CD4-positive, alpha-beta T cell treated with Interleukin-4 for 4 hours (primary cell): ENCODE data around the gene GNAT1.

Source experiments
- DNase-seq: peaks from one replicate; pipeline ENCODE4 v3.0.0-alpha.2; 2020

Gene GNAT1

GRCh38 chr3:50163572-50164455 lies 27.6 kb upstream of the GNAT1 start:
- no peak for DNase-seq

- no peak for DNase-seq
Observed at GRCh38 chr3:50164481-50164880, 26.9 kb upstream of the GNAT1 start.

GRCh38 chr3:50164984-50165909 lies 26.2 kb upstream of the GNAT1 start:
- DNase-seq, result no peak

- DNase-seq, result no peak
Observed at GRCh38 chr3:50165910-50166538, 25.4 kb upstream of the GNAT1 start.

- DNase-seq, result no peak
Observed at GRCh38 chr3:50166620-50167019, 24.8 kb upstream of the GNAT1 start.

- DNase-seq, result no peak
Observed at GRCh38 chr3:50167069-50167840, 24.2 kb upstream of the GNAT1 start.

GRCh38 chr3:50167841-50168209 lies 23.6 kb upstream of the GNAT1 start:
- no peak for DNase-seq

- no peak for DNase-seq
Observed at GRCh38 chr3:50168388-50168787, 23.0 kb upstream of the GNAT1 start.

- no peak for DNase-seq
Observed at GRCh38 chr3:50168791-50169190, 22.6 kb upstream of the GNAT1 start.

GRCh38 chr3:50169232-50169832 lies 22.1 kb upstream of the GNAT1 start:
- no peak for DNase-seq

GRCh38 chr3:50169858-50170257 lies 21.6 kb upstream of the GNAT1 start:
- no peak for DNase-seq

GRCh38 chr3:50170689-50171088 lies 20.7 kb upstream of the GNAT1 start:
- no peak for DNase-seq

GRCh38 chr3:50171540-50172301 lies 19.7 kb upstream of the GNAT1 start:
- no peak for DNase-seq

- no peak for DNase-seq
Observed at GRCh38 chr3:50172626-50173220, 18.7 kb upstream of the GNAT1 start.

GRCh38 chr3:50173685-50174516 lies 17.5 kb upstream of the GNAT1 start:
- DNase-seq, result no peak

- no peak for DNase-seq
Observed at GRCh38 chr3:50174517-50174895, 16.9 kb upstream of the GNAT1 start.

- no peak for DNase-seq
Observed at GRCh38 chr3:50174947-50175524, 16.4 kb upstream of the GNAT1 start.

- DNase-seq, result no peak
Observed at GRCh38 chr3:50177346-50177745, 14.1 kb upstream of the GNAT1 start.

GRCh38 chr3:50179710-50180109 lies 11.7 kb upstream of the GNAT1 start:
- DNase-seq, result no peak

GRCh38 chr3:50181985-50182384 lies 9.4 kb upstream of the GNAT1 start:
- DNase-seq, result no peak
